GM12892 (cell line): ENCODE data around the gene TULP4.

Source experiments
- POLR2A ChIP-seq: IDR thresholded peaks from 2 replicates; pipeline ENCODE4 v1.6.1; 2011; ENCODE audit warnings: low read depth, low read length, control low read depth
- POLR2AphosphoS5 ChIP-seq: IDR thresholded peaks from 2 replicates; pipeline ENCODE4 v1.6.1; 2011; ENCODE audit warnings: low read depth, low read length, control low read depth
- TAF1 ChIP-seq: IDR thresholded peaks from 2 replicates; pipeline ENCODE4 v1.6.1; 2011; ENCODE audit warnings: low read depth, mild to moderate bottlenecking, control low read depth, low read length, borderline replicate concordance

DNA sequence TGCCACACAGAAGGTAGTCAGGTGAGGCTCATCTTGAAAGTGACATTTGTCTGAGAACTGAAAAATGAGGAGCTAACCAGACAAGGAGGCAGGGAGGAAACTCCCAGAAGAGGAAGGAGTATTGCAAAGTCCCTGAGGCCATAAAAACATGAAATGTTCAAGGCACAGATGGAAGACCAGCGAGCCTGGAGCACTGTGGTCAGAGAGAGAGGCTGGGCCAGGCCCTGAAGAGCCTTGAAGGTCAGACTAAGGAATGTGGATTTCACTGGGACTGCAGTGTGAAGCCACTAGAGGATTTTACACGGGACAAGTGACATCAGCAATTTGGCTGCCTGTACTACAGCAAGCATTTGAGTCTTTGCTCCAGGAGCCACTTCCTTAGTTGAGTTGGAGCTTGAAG lies 226.5 kb downstream of the TULP4 start:
- TF ChIP-seq POLR2AphosphoS5: no peak
- TF ChIP-seq TAF1: no peak
- TF ChIP-seq POLR2A: no peak
